DOHH2 (cell line): Measurements from ENCODE around the gene ZBTB39.

Experiments used
- H3F3A ChIP-seq: fragments of 200-600 bp; sonication (generic), shearing (Covaris generic); 2 replicates; pipeline ENCODE4 v1.6.0; 2016; ENCODE audit warnings: antibody characterized with exemption, mild to moderate bottlenecking; ENCODE audit not compliant: control insufficient read depth, insufficient read depth
- H3K27ac ChIP-seq: fragments of 200-600 bp; sonication (generic); 2 replicates; pipeline ENCODE4 v1.5.1; 2014; ENCODE audit warnings: low read depth, mild to moderate bottlenecking, low read length, moderate library complexity
- H3K27me3 ChIP-seq: fragments of 200-600 bp; sonication (generic); 2 replicates; pipeline ENCODE4 v1.6.1; 2014; ENCODE audit warnings: mild to moderate bottlenecking, low read length, mixed read lengths; ENCODE audit not compliant: control insufficient read depth
- H3K36me3 ChIP-seq: fragments of 200-600 bp; sonication (generic); 2 replicates; pipeline ENCODE4 v1.6.1; 2014; ENCODE audit warnings: mild to moderate bottlenecking, low read length, moderate library complexity, mixed read lengths; ENCODE audit not compliant: control insufficient read depth
- H3K4me1 ChIP-seq: fragments of 200-600 bp; sonication (generic); 2 replicates; pipeline ENCODE4 v1.6.1; 2014; ENCODE audit warnings: mild to moderate bottlenecking, low read length, mixed read lengths; ENCODE audit not compliant: control insufficient read depth
- H3K4me2 ChIP-seq: fragments of 200-600 bp; sonication (generic); 2 replicates; pipeline ENCODE4 v1.6.0; 2014; ENCODE audit warnings: mild to moderate bottlenecking, low read length, moderate library complexity
- H3K4me3 ChIP-seq: fragments of 200-600 bp; sonication (generic); 2 replicates; pipeline ENCODE4 v1.5.1; 2014; ENCODE audit warnings: mild to moderate bottlenecking, low read length, mixed read lengths
- H3K79me2 ChIP-seq: fragments of 200-600 bp; sonication (generic); 2 replicates; pipeline ENCODE4 v1.6.1; 2014; ENCODE audit warnings: mild to moderate bottlenecking, low read length, mixed read lengths; ENCODE audit not compliant: control insufficient read depth
- H3K9me2 ChIP-seq: fragments of 200-600 bp; sonication (generic); replicated peaks from 2 replicates; pipeline ENCODE4 v1.6.1; 2014; ENCODE audit warnings: mild to moderate bottlenecking, low read length, mixed read lengths; ENCODE audit not compliant: control insufficient read depth
- H3K9me3 ChIP-seq: fragments of 200-600 bp; sonication (generic); 2 replicates; pipeline ENCODE4 v1.6.1; 2014; ENCODE audit warnings: antibody characterized with exemption, low read length, mixed read lengths; ENCODE audit not compliant: control insufficient read depth, insufficient read depth
- H4K20me1 ChIP-seq: fragments of 200-600 bp; sonication (generic); 2 replicates; pipeline ENCODE4 v1.6.0; 2014; ENCODE audit warnings: low read depth, mild to moderate bottlenecking, antibody characterized with exemption, low read length, moderate library complexity; ENCODE audit not compliant: control insufficient read depth, insufficient read depth
- CTCF ChIP-seq: fragments of 200-600 bp; sonication (generic); IDR thresholded peaks from one replicate; pipeline ENCODE4 v1.5.1; 2014; ENCODE audit warnings: antibody characterized with exemption, mild to moderate bottlenecking, low read depth, low read length; ENCODE audit not compliant: poor library complexity, severe bottlenecking
- EZH2phosphoT487 ChIP-seq: fragments of 200-600 bp; sonication (generic); IDR thresholded peaks from 2 replicates; pipeline ENCODE4 v1.6.1; 2017; ENCODE audit warnings: borderline replicate concordance, mild to moderate bottlenecking, antibody characterized with exemption, low read length, moderate library complexity, mixed read lengths

Gene ZBTB39

GRCh38 chr12:57046086-57046791 is 39.9 kb upstream of the ZBTB39 start:
- no peak for TF ChIP-seq CTCF
- TF ChIP-seq EZH2phosphoT487, result no peak
- Histone ChIP-seq H3K79me2 (no peaks in the 10 kb centered on the region), H3F3A (no peaks in the 10 kb centered on the region), H3K4me1 (peaks cover 10% of the 10 kb centered on the region), H3K27me3 (peaks cover 40% of the 10 kb centered on the region), H3K4me2 (no peak overlapping the region), H3K27ac (no peak overlapping the region), H3K9me2 (no peaks in the 10 kb centered on the region), H4K20me1 (no peaks in the 10 kb centered on the region), H3K9me3 (no peaks in the 10 kb centered on the region), H3K4me3 (no peak overlapping the region), H3K36me3 (no peaks in the 10 kb centered on the region)

- H3K4me3 ChIP-seq, result no peak overlapping the region
- TF ChIP-seq CTCF (no peak), EZH2phosphoT487 (no peak)
These were observed 38.5 kb upstream of the ZBTB39 start for GRCh38 chr12:57044889-57045288.

GRCh38 chr12:57044468-57044867 is 38.1 kb upstream of the ZBTB39 start:
- no peaks in the 10 kb centered on the region for H3F3A ChIP-seq
- TF ChIP-seq CTCF (no peak), EZH2phosphoT487 (no peak)

More at GRCh38 chr12:57044889-57045288, 38.5 kb upstream of the ZBTB39 start:
- Histone ChIP-seq H3K79me2 (no peaks in the 10 kb centered on the region), H3K9me2 (no peaks in the 10 kb centered on the region), H3K36me3 (no peaks in the 10 kb centered on the region), H3K9me3 (no peaks in the 10 kb centered on the region), H4K20me1 (no peaks in the 10 kb centered on the region), H3K4me2 (no peak overlapping the region), H3F3A (no peaks in the 10 kb centered on the region), H3K4me1 (peaks cover 10% of the 10 kb centered on the region), H3K27ac (no peak overlapping the region), H3K27me3 (peaks cover 42% of the 10 kb centered on the region)

More at GRCh38 chr12:57044468-57044867, 38.1 kb upstream of the ZBTB39 start:
- H3K9me2 ChIP-seq, result no peaks in the 10 kb centered on the region
- no peaks in the 10 kb centered on the region for H3K36me3 ChIP-seq
- no peaks in the 10 kb centered on the region for H3K9me3 ChIP-seq
- no peaks in the 10 kb centered on the region for H3K79me2 ChIP-seq
- peaks cover 10% of the 10 kb centered on the region for H3K4me1 ChIP-seq
- no peaks in the 10 kb centered on the region for H4K20me1 ChIP-seq
- H3K27ac ChIP-seq, result no peak overlapping the region
- H3K4me3 ChIP-seq, result no peak overlapping the region
- H3K4me2 ChIP-seq, result no peak overlapping the region
- peaks cover 42% of the 10 kb centered on the region for H3K27me3 ChIP-seq
